ENCODE data around the gene DNASE1L2.

The DNASE1L2 gene

GRCh38 chr16:2271848-2272461 lies 35.7 kb downstream of the DNASE1L2 start:
- DNase-seq = no peak

- no peak for DNase-seq
These were observed 37.2 kb downstream of the DNASE1L2 start for GRCh38 chr16:2273484-2273883.

DNA sequence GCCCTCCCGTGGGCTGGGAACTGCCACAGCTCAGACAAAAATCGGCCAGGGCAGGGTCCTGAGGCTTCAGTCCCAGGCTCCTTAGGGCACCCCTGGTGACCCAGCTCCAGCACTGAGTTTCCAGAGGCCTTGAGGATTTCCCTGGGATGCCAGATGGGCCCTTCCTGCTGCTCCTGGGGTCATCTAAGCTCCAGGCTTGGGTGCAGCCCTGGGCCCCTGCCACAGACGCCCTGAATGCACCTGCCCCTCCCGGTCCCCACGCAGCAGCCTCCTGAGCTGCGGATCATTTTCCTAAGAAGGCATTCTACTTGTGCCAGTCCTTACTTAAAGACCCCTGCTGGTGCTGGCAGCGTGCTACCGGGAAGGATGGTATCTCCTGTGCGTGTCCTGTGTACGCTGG lies 37.7 kb downstream of the DNASE1L2 start:
- no peak for DNase-seq

DNA sequence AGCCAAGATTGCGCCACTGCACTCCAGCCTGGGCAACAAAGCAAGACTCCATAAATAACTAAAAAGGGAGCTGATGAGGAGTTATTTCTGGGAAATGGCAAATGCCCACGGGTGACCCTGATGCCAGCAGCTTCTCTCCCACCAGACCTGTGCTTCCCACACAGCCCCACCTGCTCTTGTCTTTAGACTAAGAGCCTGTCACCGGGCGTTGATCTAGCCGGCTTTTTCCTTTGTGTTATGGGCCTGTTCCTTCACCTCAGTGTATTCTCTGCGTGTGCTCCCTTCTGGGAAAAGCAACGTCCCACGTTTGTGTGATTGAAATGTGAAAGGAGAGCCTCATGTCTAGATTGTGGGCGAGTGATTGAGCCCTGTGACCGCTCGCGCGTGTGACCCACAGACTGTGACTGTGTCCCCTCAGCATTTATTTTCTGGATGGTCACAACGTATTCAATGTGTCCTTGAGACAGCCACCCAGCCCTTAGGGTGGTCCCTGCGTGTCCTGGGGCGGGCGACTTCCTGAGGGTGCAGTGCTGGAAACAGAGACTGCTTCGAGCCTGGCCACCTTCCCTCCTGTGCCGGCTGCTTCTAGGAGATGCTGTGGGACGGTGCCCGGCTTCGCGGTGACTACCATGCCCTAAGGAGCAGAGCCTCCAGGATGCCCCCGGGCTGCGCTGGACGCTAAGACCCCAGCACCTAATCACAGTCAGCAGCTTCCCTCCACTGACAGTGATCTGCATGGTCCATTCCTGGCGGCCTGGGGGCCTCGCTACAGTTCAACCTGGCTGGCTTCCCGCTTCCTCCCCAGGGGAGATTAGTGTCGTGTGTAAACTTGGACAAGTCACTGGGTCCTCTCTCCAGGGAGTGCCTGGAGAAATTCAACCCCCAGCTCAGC lies 39.5 kb downstream of the DNASE1L2 start:
- no peak for DNase-seq

GRCh38 chr16:2276368-2277195 lies 40.3 kb downstream of the DNASE1L2 start:
- DNase-seq = no peak

DNA sequence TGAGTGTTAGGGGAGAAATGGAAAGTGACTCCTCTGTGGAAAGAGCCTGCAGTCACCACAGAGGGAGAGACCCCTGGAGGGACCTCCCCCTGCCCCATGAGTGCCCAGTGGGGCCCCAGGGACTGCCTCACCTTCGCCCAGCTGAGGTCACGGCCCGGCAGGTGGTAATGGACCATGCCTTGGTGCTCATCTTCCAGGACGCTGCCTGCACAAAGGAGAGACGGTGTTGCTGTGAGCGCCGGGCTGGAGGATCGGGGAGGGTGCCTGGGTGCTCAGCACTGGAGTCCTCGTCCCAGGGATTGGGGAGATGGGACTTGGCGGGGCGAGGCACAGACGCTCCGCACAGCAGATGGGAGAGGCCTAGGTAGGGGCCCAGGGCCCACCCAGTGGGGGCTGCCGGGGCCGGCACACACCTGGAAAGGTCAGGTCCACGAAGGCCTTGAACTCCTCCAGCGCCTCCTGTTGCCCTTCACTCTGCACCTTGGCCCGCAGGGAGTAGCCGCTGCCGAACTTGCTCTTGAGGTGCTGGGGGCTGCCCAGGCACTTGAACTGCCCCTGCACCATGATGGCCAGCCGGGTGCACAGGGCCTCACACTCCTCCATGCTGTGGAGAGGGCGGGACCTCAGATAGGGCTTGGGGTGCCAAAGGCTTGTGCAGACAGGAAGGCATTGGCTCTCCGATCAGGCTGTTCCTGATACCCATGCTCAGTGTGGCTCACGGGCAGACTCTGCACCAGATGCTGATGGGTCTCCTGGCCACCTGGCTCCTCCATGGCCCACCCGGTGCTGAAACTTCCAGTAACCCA lies 41.4 kb downstream of the DNASE1L2 start:
- DNase-seq = no peak

DNA sequence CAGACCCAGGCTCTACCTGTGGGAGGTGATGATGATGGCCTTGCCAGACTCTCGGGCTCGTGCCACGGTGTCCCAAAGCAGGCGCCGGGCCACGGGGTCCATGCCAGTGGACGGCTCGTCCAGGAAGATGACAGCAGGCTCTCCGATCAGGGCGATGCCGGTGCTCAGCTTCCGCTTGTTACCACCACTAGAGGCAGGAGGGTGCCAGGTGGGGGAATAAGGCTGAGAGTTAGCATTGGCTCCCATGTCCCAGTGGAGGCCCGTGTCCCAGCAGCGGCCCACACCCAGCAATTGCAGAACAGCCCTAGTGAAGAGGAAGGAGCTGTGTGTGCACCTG lies 42.0 kb downstream of the DNASE1L2 start:
- no peak for DNase-seq

DNA sequence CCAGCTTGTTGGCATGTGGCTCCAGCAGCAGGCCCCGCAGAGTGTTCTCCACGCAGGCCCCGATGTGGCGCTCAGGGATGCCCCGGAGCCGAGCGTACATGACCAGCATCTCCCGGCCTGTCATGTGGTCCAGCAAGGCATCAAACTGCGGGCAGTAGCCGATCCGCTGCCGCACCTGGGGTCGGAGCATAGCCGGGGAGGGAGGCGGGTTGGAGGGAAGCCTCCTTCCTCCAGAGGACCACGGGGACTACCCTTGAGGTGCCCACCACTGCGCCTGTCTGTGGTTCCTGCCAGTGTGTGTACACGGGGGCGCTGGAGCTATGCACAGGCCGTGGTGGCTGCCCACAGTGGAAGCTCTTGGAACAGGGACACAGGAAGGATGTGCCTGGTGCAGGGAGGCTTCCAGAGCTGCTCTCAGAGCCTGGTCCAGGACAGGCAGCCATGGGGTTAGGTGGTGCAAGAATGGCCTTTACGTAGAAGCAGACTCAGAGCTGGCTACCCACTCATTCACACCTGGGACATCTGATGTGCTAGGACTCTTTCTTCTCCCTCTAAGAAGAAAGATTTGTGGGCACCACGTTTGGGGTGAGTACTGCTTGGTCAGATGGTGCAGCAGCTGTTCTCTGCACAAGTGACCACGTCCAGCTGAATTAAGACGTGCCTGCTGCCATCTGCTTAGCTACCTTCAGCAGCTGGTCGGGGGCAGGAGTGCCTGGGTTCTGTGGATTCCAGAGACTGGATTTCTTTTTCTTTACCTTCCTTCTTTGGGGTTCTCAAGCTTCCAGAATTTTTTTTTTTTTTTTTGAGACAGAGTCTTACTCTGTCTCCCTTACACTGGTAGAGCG lies 42.9 kb downstream of the DNASE1L2 start:
- no peak for DNase-seq

DNA sequence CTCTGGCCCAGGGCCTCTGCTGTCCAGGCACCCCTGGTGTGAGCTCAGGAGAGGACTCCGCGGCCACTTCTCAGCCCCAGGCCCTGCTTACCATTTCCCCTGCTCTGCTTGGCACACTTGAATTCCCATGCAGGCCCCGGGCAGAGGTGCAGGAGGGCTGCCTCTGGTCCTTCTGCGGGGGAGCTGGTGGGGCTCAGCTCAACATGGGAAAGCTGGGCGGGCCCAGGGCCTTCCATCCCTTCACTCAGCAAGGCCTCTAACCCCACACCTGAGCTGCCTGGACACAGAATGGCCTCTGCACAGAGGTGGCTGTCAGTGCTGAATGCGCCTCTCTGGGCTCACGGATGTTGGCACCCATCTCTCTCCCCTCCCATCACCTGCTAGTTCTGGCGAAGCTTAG lies 44.2 kb downstream of the DNASE1L2 start:
- DNase-seq = no peak

DNA sequence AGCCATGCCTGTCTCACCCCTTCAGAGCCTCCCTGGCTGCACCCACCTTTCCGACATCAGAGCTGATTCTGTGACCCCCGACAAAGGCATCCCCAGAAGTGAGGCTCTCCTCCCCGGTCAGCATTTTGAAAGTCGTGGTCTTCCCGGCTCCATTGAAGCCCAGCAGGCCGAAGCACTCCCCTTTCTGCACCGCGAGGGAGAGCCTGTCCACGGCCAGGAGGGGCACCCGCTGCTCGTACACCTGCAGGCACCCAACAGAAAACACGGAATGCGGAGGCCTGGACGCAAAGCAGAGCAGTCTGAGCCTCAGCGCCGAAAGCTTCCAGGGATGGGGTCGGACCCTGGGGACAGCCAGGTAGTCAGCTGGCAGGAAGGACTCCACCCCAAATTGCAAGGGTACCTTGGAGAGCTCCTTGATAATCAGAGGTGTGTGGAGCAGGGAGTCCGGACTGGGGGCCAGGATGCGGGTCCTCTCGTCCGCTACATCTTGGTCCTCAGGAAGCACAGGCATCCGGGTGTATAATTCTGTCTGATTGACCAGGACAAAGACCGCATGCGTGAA lies 44.8 kb downstream of the DNASE1L2 start:
- no peak for DNase-seq

DNA sequence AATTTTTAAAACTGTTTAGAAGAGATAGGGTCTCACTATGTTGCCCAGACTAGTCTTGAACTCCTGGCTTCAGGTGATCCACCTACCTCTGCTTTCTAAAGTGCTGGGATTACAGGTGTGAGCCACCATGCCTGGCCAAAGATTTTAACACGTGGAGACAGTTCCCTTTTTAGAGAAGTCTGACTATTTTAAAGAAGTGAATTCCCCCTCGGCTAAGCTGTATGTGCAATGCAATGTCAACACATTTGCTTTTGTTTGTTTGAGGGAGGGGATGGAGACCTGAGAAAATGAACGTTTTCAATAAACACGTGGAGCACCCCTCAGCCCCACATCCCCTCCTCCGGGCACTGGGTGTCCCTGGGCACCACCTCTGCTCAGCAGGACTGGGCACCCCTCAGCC lies 46.0 kb downstream of the DNASE1L2 start:
- no peak for DNase-seq

DNA sequence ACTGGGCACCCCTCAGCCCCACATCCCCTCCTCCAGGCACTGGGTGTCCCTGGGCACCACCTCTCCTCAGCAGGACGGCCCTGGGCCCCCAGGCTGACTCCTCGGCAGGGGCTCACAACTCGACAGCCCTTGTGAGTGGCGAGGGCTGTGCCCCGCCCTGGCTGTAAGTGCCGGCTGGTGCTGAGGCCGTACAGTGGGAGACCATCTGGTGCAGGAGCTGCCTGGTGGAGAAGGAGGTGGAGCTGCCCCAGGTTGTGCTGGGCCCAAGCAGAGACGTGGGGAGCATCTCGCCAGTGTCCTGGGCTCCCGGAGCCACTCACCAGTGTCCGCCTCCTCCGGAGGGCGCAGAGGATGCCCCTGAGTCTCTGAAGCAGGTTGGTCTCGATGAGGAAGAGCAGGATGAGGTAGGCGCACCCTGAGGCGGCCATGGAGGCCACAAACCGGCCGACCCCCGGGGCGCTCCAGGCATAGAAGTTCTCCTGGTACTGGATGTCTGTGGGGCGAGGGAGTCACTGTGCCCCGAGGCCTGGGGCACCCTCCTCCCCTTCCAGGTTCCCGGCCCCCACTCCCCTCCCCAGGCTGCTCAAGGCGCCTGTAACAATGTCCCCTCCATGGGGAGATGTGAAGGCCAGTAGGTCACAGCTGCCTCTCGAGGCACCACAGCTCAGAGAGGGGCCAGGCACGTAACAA lies 46.8 kb downstream of the DNASE1L2 start:
- no peak for DNase-seq

- no peak for DNase-seq
These were observed 47.9 kb downstream of the DNASE1L2 start for GRCh38 chr16:2284001-2284770.

GRCh38 chr16:2284797-2285576 lies 48.7 kb downstream of the DNASE1L2 start:
- no peak for DNase-seq

DNA sequence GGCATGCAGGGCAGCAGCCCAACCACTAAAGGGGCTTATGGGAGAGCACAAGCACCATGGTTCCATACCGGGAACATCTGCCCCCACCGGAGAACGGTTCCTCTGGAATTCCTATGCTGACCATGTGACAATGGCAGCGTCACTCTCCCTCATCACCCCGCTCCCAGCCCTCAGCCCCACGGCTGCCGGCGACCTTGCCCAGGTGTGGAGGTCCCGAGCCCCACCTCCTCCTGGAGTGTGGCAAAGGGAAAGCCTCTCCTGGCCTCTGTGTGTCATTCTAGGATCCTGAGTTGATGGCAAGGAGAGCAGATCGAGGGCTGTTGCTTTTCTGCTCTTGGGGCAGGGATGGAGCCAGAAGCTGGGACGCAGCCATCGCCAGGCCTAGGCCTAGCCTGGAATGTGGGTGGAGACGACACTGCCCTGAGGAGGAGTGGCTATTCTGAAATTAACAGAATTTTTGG lies 49.5 kb downstream of the DNASE1L2 start:
- DNase-seq = no peak

DNA sequence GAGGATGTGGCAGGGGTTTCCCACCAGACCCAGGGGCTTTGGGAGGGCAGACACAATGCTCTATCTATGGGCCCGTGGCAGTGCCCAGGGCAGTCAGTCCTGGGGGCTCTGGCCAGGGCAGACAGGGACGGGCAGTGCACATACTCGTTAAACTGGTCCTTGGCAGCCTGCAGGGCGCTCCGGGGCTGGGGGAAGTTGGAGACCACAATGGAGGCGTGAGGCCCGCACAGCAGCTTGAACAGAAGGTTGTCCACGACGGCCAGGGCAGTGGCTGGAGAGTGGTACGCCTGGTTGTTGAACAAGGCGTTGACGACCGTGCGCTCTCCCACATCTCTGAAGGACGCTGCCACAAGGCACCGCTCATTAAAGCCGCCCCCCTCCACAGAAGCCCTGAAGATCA lies 50.3 kb downstream of the DNASE1L2 start:
- DNase-seq = no peak

GRCh38 chr16:2287916-2288547 lies 51.8 kb downstream of the DNASE1L2 start:
- DNase-seq = no peak
